ENCODE measurements around the gene ARHGEF6.

ARHGEF6 gene

DNA sequence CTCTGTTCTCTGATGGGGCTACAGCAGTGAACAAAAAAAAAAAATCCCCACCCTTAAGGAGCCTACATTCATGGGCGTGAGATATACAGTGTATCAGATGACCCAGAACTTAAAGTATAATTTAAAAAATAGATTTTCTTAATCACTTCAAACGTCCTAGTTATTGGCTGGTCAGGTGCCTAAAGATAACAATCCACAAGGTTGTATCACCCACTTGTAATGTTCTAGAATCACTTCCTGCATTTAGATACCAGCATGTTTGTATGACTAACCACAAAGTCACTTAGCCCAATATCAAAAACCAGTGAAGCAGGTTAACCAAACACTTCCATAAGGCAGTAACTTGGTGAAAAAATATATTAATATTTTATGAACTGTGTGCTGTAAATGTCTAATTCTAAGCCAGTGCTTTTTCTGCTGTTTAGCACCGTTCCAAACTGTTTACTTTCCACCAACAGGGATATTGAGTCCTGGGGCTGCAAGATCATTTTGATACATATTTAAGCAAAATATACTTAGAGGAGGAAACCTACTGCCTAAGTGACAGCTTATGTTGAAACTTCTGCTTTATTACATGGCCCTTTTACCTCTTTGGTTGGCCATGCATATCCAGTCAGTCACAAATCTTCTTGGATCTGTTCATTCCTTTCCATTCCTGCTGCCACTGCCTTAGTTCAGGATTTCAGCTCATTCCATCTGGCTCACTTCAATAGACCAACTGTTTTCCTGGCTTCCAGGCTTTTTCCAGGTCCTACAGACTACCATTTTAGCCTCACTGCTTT, 89.5 kb downstream of the ARHGEF6 start:
- DNase-seq (ENCODE audit: low read depth in 2 of 2): no peak

DNA sequence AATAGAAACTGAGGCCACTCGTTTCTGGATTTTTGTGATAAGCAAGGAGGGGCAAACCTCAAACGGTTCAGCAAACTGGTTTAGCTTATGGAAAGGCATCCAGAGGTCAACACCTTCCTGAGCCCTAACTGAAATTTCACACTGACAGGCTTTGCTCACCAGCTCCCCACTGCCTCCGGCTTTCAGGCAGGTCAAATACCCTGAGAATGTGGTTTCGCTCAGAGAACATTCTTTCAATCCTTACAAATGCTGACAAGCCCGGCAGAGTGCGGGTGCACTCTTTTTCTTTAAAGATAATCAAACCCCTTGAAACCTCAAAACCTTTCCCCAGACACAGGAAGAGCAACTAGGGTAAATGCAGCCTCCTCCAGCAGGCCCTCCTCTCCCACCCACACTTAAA, 91.3 kb downstream of the ARHGEF6 start:
- no peak for DNase-seq (ENCODE audit: low read depth in 2 of 2)

GRCh38 chrX:136687457-136687856, 93.3 kb downstream of the ARHGEF6 start:
- DNase-seq (ENCODE audit: low read depth in 2 of 2): no peak

DNA sequence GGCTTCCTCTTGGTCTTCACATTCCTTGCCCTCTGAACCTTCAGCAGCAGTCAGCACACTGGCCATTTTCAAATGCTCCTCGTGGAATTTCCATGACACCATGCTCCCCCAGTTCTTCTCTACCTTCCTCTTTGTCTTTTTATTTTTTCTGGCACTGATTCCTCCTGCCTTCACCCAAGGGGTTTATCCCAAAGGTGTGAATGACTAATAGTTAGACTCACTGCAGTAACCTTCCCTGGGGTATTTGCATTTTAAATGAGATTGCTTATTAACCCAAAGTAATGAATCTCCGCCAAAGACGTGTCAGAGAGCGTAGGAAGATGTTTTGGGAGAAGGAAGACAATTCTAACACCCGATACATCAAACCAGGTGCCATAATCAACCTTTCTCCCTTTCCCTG, 96.6 kb downstream of the ARHGEF6 start:
- no peak for DNase-seq (ENCODE audit: low read depth in 2 of 2)

DNA sequence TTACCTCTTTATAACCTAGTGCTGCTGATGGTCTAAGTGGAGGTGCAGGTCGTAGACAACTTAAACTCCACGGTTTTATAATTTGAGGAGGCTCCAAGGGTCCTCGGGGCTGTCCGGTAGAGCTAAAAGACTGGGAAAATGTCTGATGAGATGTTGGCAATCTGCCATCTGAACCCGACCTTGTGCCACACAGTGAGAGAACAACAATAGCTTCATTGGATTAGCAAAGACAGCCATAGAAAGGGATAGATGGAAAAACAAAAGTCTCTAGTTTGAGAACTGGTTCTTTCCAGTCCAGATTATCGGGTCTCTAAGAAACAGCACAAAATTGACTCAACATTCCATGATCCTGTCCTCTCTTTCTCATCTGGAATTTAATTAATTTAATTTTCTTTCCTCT, 101.2 kb downstream of the ARHGEF6 start:
- no peak for DNase-seq (ENCODE audit: low read depth in 2 of 2)

DNA sequence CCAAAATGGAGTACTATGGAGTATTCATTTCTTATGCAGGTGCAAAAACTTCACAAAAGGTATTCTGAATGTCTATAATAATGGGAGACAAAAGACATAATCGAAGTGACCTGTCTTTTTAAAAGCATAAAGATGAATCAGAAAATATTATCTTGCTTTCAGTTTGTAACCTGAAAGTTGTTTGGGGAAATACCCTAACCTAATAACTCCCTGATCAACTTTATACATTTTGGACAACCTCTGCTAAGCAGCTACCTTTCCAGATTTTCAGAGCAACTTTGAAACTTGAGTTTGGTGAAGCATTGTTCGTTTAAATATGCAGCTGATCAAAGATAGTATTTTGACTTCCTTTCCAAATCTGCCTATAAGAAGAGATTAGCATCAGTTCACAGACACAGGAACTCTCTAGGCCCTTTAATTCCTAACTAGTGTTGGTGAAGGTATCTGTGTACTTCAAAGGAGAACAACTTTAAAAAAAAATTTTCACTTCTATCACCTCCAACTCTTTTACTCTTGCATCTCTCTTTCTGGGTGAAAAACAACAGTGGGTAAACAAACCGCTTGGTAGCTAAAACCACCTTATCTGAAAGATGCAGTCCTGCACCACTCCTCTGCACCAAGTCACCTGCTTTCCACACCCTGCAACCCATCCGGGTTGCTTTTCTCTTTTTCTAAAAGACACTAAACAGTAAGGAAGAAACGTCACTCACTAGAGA, 106.3 kb downstream of the ARHGEF6 start:
- no peak for DNase-seq (ENCODE audit: low read depth in 2 of 2)

- DNase-seq (ENCODE audit: low read depth in 2 of 2): no peak
Observed at GRCh38 chrX:136671006-136671610, 109.6 kb downstream of the ARHGEF6 start.

DNA sequence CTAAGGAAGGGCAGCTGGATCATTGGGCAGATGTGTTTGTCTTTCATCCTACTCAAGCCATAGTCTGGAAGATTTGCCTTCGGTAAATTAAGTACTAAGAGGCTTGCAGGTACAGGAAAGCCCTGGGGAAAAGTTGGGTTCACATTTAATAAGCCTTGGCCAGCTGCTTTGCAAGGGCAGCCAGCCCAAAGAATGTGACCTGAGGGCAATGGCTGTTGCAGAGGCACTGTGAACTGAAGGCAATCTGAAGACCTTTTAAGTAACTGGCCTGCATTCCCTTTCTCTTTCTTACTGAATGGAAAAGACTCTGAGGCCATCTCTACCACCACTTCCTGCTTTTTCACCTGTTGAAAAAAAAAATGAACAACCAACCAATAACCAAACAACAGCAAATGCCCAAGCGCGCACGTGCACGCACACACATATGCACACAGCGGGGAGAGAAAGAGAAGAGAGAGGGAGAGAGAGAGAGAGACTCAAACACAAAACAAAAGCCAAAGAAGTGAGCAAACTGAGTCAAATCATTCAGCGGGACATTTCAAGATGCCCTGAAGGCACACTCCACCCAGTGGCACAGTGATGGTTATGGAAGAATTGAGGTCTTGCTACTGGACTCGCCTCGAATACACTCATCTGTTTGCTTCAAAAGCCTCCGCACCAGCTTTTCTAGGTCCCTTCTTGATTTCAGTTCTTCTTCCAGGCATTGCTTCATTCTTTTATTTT, 113.1 kb downstream of the ARHGEF6 start:
- no peak for DNase-seq (ENCODE audit: low read depth in 2 of 2)

DNA sequence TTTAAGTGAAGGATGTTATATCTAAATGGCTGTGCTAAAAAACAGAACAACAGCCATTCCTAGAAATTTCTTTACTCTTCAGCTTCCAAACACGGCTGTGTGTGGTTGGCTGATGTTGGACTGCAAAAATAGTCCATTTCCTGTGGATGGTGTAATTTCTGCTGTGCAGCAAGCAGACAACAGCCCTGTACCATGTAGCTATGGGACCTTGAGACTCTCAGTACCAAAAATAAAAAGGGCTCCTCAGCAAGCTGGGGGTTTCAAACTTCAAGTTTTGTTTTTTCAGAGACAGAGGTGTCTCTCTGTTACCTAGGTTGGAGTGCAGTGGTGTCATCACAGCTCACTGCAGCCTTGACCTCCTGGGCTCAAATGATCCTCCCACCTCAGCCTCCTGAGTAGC, 114.6 kb downstream of the ARHGEF6 start:
- DNase-seq (ENCODE audit: low read depth in 2 of 2): no peak

- DNase-seq (ENCODE audit: low read depth in 2 of 2): no peak
Observed at GRCh38 chrX:136665258-136665900, 115.4 kb downstream of the ARHGEF6 start.

DNA sequence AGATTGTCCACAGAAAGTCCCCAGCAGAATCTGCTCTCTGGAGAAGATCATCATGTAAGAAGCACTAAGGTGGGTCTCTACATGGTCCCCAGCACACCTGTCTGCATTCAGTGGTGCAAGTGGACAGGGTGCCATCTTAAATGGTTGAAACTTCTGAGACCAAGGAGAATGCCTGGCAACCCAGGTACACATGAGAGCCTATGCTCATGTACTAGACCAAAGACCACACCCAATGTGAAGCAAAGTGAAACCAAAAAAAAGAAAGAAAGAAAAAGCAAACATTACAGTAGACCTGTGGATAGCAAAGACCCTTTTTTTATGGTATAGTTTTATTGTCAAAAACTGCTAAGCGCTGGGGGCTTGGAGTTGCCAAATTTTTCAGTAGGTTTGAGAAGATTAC, 117.8 kb downstream of the ARHGEF6 start:
- DNase-seq (ENCODE audit: low read depth in 2 of 2): no peak

- DNase-seq (ENCODE audit: low read depth in 2 of 2): no peak
Observed at GRCh38 chrX:136662104-136662503, 118.6 kb downstream of the ARHGEF6 start.

- no peak for DNase-seq (ENCODE audit: low read depth in 2 of 2)
Observed at GRCh38 chrX:136660896-136661295, 119.8 kb downstream of the ARHGEF6 start.

- no peak for DNase-seq (ENCODE audit: low read depth in 2 of 2)
Observed at GRCh38 chrX:136659174-136659573, 121.6 kb downstream of the ARHGEF6 start.

- no peak for DNase-seq (ENCODE audit: low read depth in 2 of 2)
Observed at GRCh38 chrX:136658151-136658550, 122.6 kb downstream of the ARHGEF6 start.

DNA sequence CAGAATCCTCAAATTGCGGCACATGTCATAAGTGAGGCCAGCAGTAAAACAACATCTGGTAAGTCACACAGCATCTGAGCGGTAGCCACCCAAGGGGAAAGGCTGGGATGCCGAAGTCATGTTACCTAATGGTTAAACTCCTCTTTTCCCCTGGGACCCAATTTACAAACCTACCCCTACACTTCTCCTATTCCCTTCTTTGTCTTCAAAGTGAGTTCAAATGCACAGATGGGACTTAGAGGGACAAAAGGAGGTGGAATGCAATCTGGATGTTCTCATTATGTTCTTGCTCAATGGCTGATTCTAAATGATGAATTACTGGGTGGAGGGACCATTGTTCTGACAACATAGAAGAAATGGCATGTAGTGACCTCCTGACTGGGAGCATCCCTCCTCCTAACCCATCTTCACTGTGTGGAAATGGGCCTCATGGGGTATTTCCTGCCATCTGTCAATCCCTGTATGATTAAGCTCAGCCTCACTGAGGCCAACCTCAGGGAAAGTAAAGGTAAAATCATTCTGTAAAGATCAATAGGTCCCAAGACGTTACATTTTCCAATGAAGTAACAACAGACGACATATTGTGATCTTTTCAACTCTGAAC, 124.3 kb downstream of the ARHGEF6 start:
- DNase-seq (ENCODE audit: low read depth in 2 of 2): no peak

DNA sequence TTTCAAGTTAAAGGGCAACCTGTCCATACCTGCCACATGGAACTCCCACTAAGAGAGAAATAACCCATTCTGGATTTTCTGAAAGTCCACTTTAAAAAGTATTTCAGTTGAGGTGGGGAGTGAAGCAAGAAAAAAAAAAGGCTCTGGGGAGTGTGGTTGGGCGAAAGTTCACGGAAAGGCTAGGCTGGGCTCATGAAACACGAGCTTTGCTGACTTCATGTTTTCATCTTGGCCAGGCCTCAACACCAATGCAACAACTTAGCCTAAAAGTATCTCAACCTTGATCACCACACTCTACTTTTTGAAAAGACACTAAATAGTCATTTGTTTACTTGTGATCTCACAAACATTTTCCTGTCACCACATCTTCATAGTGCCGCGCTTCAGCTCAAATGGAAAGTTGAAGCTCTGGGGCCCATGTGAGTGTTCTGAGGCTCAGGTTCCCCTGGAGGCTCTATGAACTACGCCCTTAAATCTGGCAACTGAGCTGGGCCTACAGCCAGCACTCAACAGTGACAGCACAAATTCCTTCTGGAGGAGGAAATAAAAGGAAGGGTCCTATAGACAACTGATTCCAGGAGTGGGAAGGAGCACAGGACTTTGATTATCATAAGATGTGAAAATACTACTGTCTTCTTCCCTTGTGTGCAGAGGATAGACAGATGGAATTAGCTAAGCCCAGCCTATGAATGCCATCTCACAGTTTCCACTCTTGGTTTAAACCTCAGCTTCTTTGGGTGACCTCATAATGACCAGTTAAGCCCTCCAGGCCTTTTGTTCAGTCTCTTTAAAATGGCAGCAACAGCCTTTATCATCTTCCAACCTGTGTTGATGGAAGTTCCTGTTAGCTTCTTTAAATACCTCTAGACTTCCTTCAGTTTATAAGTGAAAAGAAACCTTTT, 127.7 kb downstream of the ARHGEF6 start:
- no peak for DNase-seq (ENCODE audit: low read depth in 2 of 2)

GRCh38 chrX:136650811-136651210, 129.9 kb downstream of the ARHGEF6 start:
- DNase-seq (ENCODE audit: low read depth in 2 of 2): no peak

- DNase-seq (ENCODE audit: low read depth in 2 of 2): peak in 1 of 2 donors; percentile 28
Observed at GRCh38 chrX:136647677-136648360, 132.9 kb downstream of the ARHGEF6 start, which contains the start of gene CD40LG. Gene CD40LG (plus strand): TSS chrX:136648158. CDS start chrX:136648249, 91 bp downstream.

All from stimulated activated CD4-positive, alpha-beta T cell treated with anti-CD3 and anti-CD28 coated beads, Interleukin-15, amount 100 ng/mL, for 48 hours (primary cell).